ENCODE results near the gene C2CD2.
A peak's percentile ranks its signal among the peaks of the same experiment; 100 is the strongest.
"Not testable (repeated sequence)": the region's sequence is repeated elsewhere in the genome, so short reads cannot be mapped to it uniquely, and the experiment has no call there.

Gene C2CD2

DNA sequence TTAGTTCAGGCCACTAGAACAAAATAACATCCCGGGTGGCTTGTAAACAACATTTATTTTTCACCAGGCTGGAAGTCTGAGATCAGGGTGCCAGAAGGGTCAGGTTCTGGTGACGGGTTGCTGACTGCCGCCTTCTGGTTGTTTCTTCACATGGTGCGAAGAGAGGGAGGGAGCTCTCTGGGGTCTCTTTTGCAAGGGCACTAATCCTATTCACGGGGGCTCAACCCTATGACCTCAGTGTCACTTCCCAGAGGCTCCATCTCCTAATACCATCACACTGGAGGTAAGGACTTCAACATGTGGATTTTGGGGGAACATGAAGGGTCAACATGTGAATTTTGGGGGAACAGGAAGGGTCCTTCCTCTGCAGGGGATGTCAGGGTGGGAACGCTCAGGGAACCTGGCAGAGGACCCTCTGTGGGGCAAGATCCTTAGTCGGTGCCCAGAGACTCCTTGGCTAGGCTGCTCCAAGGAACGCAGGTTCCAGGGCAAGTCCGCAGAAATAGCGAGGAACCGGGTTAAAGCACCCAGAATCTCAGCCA, 8.7 kb upstream of the C2CD2 start:
- no peak for TF ChIP-seq CTCF (IDR thresholded peaks at IDR 0.05; ENCODE audit: low read depth, low read length)
- H3K4me3 ChIP-seq (ENCODE audit: low read depth, low read length), result no peak overlapping the region

DNA sequence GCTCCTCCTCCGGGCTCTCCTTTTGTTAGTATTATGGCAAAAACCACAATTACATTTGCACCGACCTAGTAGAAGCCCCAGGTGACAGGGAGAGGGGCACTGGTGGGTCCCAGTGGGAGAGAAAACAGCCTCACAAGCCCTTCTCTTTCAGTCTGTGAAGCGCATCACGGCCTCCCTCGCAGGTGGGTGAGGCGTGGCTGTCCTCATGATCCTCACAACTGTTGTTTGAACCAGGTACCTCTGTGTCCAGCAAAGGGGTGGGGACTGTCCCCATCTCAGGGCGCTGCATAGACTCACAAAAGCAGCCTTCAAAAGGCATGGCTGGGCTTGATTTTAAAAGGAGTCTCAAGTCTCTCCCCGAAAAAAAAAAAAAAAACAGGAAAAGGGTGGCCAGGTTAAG, 7.9 kb upstream of the C2CD2 start:
- TF ChIP-seq CTCF (IDR thresholded peaks at IDR 0.05; ENCODE audit: low read depth, low read length), result no peak
- H3K4me3 ChIP-seq (ENCODE audit: low read depth, low read length), result 0 out of 2 replicates have a peak overlapping the region, but pooled peaks have one; percentile 29

- H3K4me3 ChIP-seq (ENCODE audit: low read depth, low read length), result 0 out of 2 replicates have a peak overlapping the region, but pooled peaks have one; percentile 29
Measured at GRCh38 chr21:41961282-41961701, 7.5 kb upstream of the C2CD2 start.

DNA sequence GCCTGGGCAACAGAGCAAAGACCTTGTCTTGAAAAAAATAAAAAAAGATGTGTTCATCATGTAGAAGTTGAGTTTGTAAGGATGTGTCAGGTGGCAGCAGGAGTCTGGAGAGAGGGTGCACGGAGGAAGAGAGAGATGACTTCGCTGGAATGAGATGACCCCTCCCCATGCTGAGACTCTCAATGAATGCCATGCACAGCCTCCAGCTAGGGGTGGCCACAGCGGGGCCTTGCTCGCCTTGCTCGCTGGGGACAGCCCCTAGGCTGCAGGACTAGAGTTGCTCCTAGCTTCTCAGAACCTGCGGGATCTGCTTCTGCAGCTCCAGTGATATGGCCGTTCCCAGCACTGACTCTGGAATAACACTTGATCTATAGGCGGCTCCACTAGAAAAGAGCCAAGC, 6.6 kb upstream of the C2CD2 start:
- TF ChIP-seq CTCF (IDR thresholded peaks at IDR 0.05; ENCODE audit: low read depth, low read length), result no peak
- no peak overlapping the region for H3K4me3 ChIP-seq (ENCODE audit: low read depth, low read length)

More at GRCh38 chr21:41961282-41961701, 7.5 kb upstream of the C2CD2 start:
- no peak for TF ChIP-seq CTCF (IDR thresholded peaks at IDR 0.05; ENCODE audit: low read depth, low read length)

DNA sequence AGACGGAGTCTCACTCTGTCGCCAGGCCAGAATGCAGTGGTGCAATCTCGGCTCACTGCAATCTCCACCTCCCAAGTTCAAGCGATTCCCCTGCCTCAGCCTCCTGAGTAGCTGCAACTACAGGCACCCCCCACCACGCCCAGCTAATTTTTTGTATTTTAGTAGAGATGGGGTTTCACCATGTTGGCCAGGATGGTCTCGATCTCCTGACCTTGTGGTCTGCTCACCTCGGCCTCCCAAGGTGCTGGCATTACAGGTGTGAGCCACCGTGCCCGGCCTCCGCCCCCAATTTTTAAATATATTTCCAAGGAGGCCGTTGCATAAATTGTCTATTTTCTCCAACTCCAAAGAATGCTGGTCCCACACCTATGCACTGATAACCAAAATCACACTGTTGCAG, 5.9 kb upstream of the C2CD2 start:
- not testable (repeated sequence) for H3K4me3 ChIP-seq (ENCODE audit: low read depth, low read length)

GRCh38 chr21:41958886-41959563, 5.2 kb upstream of the C2CD2 start:
- H3K4me3 ChIP-seq (ENCODE audit: low read depth, low read length), result no peak overlapping the region
- TF ChIP-seq CTCF (IDR thresholded peaks at IDR 0.05; ENCODE audit: low read depth, low read length), result no peak

DNA sequence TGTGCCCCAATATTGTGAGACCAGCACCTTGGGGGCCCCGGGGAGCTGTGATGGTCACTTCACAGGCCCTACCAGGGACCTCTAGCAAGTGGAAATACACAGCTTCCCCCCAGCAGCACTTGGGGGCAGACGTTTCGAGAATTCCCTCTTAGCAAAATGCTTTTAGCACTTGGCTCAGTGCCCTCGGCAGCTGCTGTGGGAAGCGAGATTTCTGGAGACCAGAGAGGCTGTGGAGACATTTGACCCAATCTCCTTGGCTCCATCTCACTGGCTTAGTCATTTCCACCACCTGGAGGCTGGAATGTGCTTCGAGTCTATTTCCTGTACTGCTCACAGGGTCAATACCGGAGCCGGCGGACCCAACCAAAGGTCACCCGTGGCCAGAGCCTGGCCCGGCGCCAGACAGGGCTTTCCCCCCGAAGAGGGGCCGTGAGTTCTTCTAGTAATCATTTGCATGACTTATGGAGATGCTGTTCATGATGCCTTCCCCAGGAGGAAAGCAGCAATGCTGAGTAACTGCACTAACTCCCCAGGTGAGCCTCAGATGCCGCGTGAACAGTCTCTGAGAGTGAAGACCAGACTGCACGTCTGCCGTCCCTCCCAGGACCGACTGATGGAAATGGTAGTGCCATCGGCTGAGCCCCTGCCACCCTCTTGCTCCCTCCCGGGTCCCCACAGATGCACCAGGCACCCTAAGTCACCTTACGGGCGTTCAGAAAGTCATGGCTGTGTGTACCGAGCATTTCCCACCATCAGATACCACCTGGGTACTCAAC, 4.4 kb upstream of the C2CD2 start:
- no peak overlapping the region for H3K4me3 ChIP-seq (ENCODE audit: low read depth, low read length)
- 0 out of 2 replicates have a peak, but pooled peaks have one; percentile 19 for TF ChIP-seq CTCF (IDR thresholded peaks at IDR 0.05; ENCODE audit: low read depth, low read length)

All from WI38 (cell line).